GM19240 (cell line): Measurements from ENCODE around the gene TOGARAM2.
A peak's percentile ranks its signal among the peaks of the same experiment; 100 is the strongest.

ENCODE experiments used
- DNase-seq: peaks from one replicate; pipeline ENCODE4 v3.0.0; 2011; ENCODE audit warnings: low spot score; ENCODE audit not compliant: insufficient read length

Gene TOGARAM2

DNA sequence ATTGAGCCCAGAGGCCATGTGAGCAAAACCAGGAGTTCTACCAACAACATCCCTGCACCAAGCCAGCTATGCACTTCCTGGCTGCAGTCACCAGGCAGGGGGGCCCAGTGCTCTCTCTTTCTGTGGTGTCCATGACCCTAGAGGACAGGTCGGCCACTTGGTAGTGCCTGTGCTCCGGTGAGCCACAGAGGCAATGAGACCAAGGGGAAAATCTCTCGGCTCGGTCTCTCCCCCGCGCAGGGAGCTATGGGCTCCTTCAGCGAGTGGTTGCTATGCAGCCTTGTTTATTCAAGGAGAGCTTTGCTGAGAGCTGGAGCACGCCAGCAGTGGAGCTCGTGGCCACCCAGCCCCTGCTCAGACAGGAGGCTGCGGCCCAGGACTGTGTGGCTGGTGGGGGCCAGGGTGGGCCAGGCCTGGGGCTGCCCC, at the start of gene TOGARAM2:
Gene TOGARAM2 (plus strand): TSS at position 283 of the 426 bp plus-strand sequence. CDS start 13,537 bp downstream, outside the sequence.
- DNase-seq: no peak

DNA sequence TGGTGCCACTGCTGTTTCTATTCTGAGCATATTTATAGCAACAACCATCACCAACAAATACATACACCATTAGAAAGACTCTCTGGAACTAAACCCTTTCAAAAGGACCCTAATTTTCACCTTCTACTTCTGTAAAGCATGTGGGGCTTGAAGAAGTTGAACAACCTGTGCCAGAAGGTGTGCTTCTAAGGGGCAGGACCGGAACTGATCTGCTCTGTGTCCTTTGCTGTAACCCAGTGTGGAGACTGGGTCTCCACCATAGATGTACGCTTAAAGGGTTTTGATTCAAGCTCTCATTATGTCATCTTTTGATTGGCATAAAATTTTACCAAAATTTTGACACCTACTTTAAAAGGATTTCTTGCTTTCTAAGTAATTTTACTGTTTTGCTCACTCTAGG, 46.3 kb upstream of the TOGARAM2 start:
- DNase-seq: no peak

DNA sequence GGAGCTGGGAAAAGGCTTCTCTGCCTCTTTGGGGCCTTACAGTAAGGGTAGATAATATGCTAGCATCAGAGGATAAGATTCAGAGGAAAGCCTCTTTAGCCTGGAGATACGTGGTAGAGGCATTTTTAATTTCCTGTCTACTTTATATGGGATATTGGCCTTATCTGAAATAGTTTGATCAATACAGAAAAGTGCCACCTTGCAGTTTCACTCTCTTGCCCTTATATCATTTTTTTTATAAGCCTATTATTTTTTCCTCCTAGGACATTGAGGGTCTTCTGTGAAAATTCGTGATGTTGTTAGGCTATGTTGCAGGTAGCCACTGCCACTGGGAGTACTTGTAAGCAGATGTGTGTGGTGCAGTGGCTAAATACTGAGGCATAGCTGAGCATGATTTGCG, 40.1 kb upstream of the TOGARAM2 start:
- DNase-seq: no peak

DNA sequence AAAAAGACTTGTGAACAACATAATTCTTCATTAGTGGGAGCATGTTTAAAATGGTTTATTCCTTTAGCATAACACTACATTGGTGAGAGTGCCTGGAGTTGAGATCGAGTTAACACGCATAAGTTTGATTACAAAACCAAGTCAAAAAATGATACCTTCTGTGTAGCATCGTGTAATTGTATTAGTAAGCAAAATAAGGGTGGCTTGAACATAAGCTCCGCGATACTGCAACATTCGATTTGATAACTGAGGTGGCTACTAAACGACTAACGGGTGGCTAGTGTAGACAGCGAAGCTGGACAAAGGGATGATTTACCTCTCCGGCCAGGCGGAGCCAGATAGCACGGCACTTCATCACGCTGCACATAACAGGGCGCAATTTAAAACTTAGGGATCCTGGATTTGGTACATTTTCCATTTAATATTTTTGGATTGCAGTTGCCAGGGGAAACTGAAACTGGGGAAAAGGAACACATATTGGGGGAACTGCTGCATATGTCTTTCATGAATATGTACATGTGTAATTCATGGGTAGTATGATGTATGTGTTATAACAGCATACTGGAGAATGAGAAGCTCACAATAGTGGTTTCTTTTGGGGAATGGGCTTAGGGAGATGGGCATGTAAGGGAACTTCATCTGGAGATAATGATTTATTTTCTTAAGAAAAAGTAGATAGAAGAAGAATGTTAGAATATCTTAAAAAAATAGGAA, 36.4 kb upstream of the TOGARAM2 start:
- no peak for DNase-seq

DNA sequence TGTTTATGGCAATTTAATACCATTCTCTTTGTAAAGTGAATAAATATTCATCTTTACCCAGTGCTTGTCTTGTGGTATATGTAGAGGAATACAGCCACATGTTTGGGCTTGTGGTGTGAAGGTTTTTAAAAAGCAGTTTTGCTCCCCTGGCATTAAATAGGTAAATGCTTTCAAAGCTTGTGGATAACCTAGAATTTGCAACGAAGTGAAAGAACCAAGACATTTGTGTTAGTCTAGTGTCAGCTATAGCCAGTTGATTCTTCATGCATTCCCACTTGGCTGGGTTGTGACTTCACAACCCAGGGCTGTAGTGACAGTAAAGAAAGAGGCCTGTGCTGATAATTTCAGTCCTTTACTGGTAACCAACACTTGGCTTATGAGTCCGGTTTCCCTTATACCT, 32.9 kb upstream of the TOGARAM2 start:
- DNase-seq: no peak

DNA sequence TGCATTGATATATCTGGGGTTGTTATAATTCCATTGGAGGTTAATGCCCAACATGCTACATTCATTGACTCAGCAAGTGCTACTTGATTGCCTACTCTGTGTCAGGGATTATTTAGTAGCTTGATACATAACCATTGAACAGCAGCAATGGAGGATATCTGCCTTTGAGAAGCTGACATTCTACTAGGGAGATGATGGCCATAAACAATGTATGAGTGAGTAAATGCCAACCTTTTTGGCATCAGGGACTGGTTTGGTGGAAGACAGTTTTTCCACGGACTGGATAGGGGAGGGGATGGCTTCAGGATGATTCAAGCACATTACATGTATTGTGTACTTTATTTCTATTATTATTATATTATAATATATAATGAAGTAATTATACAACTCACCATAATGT, 31.9 kb upstream of the TOGARAM2 start:
- no peak for DNase-seq

DNA sequence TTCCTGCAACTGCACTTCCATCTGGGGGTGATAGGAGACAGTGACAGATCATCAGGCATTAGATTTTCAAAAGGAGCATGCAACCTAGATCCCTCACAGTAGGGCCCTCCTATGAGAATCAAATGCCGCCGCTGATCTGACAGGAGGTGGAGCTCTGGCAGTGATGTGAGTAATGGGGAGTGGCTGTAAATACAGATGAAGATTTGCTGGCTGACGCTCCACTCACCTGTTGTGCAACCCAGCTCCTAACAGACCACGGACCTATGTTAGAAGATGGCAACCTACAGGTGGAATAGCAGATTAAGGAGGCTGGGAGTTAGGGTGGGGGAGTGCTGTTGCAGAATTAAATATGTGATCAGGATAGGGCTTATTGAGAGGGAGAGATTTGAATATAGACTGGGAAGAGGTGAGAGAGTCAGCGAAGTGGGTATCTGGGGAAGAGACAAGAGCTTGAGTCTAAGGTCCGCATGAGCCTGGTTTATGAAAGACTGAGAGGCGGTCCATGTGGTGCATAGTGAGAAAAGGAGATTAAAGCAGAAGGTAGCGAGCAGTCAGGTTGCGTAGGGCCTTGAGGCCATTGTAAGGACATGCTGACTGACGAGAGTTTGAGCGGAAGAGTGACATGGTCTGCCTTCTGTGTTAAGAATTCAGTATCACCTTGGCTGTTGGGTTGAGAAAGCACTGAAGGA, 31.3 kb upstream of the TOGARAM2 start:
- DNase-seq: no peak

DNA sequence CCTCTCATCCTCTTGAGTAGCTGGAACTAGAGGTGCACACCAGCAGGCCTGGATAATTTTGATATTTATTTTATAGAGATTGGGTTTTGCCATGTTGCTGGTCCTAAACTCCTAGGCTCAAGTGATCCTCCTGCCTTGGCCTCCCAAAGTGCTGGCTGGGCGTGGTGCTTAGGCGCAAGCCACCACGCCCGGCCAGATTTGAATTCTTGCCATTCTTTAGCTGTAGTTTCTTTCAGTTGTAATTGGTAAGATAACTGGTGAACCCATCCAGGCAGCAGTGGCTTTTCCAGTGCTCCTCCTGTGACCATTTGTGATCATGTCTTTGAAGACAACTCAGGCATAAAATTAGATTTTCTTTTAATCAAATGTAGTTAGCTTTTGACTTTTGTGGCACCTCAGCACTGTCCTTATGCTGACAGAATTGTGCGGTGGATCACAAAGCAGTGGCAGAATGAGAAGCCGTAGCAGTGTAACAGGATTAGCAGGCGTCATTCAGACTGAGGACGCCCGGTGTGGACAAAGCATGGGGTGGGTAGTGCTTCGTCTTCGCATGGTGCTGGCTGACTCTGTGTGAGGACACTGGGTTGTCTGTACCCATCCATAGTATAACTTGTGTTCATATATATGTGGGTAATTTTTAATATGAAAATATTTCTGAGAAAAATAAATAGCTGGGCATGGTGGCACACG, 30.0 kb upstream of the TOGARAM2 start:
- DNase-seq: no peak

DNA sequence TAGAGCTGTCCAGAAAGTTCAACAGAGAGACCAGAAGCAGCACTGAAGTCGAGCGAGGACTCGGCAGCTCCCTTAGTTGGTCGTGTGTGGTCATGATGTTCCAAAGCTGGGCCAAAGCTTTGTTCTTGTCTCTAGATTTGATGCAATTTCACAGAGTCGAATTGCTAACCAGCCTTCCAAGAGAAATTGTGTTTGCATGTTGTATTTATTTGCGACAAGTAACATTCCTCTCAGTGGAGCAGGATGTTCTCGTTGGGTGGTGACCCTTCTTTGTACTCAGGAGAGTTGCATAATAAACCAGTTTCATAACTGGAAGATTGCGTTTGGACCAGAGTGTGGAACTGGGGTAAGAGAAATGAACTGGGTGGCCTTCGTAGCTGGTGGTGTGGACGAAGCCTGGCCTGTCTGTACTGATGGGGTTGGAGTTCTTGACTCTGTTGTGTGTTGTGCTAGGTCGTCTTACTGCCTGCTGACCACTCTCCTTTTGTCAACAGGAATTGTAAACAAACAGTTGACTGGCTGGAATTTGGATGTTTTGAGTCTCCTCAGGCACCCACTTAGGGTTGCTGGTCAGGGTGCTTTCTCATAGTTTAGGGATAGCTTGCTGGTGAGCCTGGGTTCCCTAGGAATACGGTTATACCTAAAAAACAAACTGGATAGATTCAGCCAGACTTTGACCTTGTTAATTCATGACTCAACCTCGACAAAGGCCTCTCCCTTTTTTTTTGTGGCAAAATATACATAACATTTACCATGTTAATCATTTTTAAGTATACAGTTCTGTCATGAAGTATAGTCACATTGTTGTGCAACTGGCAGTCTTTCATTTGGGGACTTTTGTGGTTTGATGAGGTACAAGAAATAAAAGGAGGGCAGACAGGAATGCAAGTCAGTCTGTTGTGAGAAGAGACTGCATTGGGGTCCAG, 28.9 kb upstream of the TOGARAM2 start:
- no peak for DNase-seq

DNA sequence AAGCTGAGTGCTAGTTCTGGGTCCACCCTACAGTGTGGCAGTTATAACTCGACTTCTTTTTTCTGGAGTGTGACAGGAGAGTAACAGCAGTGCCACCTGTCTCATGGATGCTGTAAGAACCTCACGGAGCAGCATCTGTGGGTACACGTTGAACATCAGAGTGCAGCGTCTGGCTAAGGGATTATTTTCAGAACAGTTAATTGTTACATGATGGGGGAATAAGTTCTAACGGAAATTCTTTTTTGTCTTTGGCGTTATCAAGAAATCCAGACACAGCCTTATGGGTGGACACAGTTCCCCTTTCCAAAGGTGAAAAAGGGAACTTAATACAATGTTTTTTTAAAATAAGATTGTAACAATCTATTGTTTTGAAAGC, 28.3 kb upstream of the TOGARAM2 start:
- no peak for DNase-seq

DNA sequence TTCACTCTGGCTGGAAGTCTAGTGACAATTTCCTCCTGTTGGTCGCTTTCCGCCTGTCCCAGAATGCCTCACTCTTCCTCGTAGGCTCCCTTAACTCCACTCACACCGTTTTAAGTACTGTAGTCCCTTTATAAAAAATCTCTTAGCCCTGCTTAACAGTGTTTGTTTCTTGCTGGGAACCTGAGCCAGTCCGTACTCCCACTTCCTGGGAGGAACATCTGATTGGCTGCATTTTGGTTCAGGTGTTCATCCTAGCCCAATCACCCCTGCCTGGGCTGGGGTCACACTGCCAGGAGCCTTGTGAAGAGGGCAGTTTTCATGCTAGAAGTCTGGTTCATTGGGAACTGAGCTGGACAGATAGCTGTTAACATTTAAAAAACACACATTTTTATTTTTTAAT, 25.6 kb upstream of the TOGARAM2 start:
- DNase-seq: no peak

DNA sequence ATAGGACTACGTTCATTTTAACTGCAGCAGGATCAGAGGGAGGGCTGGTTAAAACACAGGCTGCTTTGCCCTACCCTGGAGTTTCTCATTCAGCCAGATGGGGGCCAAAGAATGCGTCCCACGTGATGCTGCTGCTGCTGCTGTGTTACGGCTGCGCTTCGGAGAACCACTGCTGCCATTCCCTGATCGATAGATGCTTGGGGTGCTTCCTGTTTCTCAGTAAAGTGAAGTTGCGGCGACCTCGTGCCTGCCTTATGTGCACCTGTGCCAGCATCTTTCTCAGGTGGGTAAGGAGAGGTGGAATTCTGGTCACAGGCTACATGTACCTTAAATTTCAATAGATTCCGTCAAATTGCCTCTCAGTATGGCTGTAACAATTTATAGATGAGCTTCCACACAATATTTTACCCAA, 24.7 kb upstream of the TOGARAM2 start:
- no peak for DNase-seq

DNA sequence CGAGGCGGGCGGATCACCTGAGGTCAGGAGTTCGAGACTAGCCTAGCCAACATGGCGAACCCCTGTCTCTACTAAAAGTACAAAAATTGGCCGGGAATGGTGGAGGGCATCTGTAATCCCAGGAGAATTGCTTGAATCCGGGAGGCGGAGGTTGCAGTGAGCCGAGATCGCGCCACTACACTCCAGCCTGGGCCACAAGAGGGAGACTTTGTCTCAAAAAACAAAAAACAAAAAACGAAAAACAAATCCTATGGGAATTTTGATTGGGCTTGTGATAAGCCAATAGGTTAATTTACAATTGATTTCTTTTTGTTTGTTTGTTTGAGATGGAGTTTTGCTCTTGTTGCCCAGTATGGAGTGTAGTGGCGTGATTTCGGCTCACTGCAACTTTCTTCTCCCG, 24.2 kb upstream of the TOGARAM2 start:
- DNase-seq: no peak

DNA sequence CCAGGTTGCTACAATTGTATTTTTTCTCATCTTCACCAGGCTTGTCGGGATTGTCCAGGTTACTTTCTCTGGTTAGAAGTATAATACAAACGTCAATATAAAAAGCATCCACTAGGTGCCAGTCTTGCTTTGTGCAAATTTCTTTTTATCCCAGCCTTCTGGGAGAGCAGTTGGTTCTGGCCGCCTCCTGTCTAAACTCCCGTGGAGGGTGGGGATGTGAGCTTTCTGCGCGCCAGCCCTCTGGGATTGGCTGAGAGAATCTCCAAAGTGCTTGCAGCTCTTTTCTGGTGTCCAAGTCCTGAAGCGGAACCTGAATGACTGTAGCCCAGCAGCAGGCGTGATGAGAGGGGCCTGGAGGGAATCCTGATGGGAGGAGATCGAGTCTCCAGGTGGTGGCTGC, 22.4 kb upstream of the TOGARAM2 start:
- peak; percentile 52 for DNase-seq

DNA sequence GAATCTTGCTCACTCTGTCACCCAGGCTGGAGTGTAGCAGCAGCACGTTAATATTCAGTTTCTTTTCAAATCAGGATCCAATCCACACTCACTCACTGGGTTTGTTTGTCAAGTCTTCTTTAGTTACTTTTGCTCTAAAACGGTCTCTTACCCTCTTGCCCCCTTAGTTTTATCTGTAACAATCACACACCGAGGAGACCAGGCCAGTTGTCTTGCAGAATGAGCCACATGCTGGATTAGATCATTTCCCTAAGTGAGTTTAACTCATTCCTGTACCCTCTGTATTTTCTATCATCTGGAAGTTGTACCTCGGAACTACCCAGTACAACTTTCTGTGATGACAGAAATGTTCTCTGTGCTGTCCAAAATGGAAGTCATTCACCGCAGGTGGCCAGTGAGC, 20.7 kb upstream of the TOGARAM2 start:
- DNase-seq: no peak

DNA sequence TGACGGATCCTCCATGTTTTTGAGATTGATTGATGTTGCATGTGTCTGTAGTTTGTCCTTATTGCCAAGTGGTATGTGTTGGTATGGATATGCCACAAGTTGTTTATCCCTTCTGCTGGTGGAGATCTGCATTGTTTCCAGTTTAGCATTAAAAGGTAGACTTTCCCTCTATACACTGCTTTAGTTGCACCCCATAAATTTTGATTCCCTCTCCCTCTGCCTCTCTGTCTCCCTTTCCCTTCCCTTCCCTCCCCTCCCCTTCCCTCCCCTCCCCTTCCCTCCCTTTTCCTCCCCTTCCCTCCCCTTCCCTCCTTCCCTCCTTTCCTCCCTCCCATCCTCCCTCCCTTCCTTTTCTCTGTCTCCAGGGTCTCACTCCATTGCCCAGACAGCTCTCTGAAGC, 18.6 kb upstream of the TOGARAM2 start:
- DNase-seq: no peak

DNA sequence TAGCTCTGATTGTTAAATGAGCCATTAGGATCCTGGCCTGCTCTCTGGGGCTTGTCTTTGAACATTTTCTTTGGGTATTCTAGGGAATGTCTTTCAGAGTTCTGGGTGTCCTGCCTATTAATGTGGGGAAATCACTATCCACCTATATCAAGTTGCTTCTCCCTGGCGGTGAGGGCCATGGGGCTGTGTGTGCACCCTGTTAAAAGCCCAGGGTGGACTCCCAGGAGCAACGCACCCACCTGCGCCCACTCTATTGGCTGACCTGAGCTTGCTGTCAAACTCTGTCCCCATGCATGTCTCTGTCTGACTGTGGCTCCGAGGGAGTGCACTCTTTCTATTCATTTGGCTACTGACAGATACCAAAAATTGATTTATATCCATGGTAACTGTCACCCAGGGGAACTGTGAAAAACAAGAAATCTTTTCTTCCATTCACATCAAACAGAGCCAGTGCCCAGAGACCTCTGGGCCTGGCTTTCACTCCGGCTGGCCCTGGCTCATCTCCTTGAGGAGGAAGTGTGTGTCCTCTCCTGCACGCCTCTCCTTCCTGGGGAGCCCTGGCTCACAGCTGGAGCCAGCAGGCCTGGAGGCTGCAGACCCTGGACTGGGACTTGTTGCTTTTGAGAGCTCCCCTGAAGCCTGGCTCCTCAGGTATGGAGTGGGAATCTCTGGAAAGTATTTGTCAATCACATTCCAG, 10.5 kb upstream of the TOGARAM2 start:
- DNase-seq: no peak

DNA sequence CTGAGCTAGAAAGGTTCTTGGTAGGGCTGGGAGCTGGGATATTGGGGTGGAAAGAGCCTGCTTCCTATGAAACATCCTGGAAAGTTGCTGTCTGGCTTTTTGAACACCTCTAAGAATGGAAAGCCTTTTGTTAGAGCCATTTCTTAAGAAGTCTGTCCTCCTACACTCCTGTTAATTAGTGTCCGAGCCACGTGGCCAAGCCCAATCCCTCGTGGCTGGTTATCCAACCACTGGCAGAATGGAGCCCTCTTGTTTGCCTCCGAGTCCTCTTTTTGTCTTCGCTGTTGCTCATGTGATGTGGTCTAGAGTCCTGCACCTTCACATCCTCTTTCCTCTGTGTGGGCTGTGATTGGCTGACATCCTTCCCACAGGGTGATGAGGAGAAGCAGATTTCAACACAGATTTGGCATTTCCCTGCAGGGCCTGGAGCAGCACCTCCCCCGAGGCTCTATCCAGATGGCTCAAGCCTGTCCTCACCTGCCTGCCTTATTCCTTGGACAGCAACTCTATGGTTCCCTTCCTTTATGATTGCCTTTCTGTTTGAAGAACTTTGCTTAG, 8.2 kb upstream of the TOGARAM2 start:
- no peak for DNase-seq

DNA sequence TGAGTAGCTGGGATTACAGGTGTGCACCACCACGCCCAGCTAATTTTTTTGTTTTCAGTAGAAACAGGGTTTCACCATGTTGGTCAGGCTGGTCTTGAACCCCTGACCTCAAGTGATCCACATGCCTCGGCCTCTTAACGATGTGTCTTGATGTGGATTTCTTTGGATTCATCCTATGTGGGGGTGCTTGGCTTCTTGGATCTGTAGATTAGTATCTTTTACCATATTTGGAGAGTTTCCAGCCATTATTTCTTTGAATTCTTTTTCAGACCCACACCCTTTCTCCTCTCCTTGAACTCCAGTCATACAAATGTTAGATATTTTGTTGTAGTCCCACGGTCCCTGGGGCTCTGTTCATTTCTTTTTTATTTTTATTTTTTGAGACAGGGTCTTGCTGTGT, 6.8 kb upstream of the TOGARAM2 start:
- no peak for DNase-seq

DNA sequence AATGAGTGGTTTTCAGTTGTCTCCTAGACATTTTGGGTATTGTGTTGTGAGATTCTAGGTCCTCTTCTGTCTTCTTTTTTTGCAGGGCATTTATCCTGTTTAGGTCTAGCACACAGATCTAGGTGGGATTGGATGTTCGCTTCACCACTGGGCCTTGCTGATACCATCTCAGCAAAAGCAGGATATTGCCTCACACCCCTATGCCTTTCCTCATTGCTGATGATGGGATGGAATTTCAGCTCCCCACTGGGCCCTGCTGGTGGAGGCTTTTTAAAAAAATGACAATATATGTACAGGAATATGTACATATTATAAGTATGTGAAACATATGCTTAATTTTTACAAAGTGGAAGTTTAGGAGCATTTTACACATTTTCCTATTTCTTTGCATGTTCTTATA, 5.4 kb upstream of the TOGARAM2 start:
- no peak for DNase-seq

DNA sequence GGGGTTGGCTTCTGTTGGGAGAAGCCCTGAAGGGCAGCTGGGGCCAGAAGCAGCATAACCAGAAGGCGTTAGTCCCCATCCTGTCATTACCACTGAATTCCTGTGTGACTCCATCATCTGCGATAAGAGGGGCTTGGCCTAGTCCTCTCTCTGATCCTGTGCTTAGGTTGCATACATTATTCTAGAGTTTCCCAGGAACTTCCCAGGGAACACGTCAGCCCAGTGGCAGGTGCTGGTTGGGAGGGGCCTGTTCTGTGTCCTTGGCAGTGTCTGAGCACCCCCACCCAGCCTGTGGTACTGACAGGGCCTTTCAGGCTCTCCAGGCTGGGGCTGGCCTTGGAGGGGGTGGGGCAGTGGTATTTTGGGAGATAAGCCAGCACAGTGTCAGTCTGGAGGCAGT, 4.5 kb upstream of the TOGARAM2 start:
- no peak for DNase-seq
